NCI-H510A treated with DMSO at 0.1 percent for 48 hours (cell line): ENCODE measurements around the gene ZCRB1.
A peak's percentile ranks its signal among the peaks of the same experiment; 100 is the strongest.

Source experiments
- DNase-seq: peaks from one replicate; lab custom pipeline; 2025; lab: John Stamatoyannopoulos, UW

Gene ZCRB1

DNA sequence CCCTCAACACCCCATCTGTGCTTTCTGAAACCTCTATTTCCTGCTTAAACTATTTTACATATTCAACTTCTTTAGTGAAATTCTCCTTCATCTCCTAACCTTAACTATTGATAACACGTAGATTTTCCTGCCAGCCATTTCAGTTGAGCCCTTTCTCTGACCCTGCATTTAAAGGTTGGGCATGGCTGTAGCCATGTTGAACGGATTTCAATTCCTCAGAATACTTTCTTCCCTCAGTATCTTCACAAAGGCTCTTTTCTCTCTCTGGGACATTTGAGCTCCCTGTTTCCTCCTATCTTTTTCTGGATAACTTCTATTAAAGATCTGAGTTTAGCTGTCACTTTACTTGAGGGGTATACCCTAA is 1.3 kb upstream of the ZCRB1 start:
- no peak for DNase-seq

DNA sequence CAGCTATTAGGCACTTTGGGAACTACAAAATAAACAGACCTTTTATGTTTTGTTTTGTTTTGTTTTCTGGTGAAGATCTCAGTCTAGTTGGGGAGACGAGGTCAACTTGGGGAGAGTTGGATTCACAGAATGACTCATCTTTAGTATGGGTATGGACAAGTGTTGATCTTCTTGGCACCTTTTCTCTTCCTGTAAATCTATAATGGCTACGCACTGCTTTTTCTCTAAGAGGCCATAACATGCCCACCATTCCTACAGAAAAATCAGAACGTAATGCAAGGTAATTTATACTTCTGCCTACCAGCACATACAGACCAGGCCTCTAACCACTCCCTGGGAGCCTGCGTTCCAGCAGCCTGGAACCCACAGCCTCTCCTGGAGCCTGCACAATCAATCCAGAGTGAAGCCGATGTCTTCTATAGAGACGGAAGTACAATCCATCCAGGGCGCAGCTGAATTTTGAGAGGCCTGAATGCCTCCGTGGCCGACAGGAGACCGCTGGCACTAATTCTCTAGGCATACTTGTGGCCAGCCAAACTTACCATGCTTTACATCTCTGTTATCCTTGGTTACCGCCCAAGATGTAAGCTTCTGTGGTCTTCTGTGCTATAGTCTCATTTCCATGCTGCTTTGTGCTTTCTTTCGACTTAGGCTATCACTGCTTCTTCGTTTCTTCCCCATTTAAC is 790 bp upstream of the ZCRB1 start:
- DNase-seq, result no peak

DNA sequence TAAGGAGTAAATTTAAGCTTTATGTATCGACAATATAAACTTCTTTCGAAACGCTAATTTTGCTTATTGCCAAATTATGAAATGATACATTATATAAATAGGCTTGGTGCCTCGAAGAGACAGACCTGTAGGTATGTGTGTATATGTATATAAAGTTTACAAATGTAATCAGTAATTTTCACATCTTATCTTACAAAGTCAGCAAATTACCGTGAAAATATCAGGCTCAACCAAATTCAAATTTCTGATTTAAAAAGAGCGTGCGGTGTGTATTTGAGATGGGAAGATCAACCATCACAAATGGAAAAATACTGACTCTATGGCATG is 605 bp downstream of the ZCRB1 start:
- no peak for DNase-seq

DNA sequence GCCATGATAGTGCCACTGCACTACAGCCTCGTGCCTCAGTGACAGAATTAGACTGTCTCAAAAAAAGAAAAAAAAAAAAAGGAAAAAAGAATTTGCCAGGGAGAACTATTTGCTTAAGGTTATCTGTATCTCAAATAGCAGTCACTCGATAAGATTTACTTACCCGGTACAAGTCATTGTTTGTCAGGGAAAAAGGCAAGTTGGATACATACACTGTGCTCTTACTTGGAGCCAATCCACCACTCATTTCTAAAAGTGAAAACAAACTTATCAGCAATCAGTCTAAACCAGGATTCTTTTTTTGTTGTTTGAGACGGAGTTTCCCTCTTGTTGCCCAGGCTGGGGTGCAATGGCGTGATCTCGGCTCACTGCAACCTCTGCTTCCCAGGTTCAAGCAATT is 2.0 kb downstream of the ZCRB1 start:
- DNase-seq, result no peak

DNA sequence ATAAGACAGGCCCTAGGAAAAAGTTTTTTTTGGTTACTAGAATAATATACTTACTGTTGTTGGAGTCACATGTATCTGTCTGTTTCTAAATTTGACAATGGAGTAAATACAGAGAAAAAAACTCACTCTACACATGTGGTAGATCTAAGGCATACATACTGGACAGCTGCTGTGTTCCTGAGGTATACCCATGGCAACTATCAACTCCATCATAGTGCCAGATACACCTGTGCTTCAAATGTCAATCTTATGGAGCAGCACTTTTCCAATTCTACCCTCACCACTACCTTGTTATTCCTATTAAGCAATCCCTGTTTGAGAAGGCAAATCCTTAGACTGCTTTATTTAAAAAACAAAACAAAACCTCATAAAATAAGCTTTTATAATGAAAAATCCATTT is 3.3 kb downstream of the ZCRB1 start:
- no peak for DNase-seq

DNA sequence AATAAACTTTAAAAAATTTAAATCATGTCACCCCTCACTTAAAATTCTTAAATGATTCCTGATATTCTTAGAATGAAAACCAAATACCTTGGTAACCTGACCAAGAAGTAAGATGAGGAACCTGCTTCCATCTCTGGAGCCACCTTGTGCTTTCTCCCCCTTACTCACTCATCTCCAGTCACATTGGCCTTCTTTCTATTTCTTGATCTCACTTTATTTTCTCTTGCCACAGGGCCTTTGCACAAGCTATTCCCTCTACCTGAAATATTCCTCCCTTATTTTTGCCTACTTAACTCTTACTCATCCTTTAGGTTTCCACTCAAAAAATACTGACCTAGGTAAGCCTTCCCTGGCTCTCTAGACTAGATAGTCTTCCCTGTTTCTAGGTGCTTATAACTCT is 5.1 kb downstream of the ZCRB1 start:
- DNase-seq, result no peak

DNA sequence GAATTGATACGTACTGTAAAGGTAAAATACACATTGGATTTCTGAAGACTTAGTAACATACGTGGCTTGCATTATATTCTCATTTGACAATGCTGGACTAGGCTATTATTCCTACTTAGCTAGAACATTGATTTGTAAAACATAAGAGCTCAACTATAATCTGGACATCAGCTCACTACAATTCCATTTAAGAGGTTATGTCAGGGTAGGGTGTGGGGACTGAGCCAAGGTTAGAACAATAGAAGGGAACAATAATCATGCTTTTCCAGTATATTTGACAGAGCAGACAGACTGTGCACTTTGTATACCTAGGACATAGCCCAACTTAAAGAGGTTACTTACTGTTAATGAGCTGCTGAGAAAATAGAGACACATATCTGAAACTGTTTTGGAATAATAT is 10.8 kb downstream of the ZCRB1 start:
- DNase-seq, result no peak

DNA sequence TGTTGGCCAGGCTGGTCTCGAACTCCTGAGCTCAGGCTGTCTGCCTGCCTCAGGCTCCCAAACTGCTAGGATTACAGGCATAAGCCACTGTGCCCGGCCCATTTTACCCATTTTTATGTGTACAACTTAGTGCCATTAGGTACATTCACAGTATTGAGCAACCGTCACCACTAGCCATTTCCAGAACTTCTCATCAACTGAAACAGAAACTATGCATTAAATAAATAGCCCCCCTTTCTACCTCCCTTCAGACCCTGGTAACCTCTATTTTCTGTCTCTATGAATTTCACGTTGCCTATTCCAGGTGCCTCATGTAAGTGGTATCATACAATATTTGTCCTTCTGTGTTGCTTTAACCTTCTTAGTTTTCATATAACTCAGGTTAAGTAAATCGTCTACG is 15.9 kb downstream of the ZCRB1 start:
- DNase-seq, result no peak

DNA sequence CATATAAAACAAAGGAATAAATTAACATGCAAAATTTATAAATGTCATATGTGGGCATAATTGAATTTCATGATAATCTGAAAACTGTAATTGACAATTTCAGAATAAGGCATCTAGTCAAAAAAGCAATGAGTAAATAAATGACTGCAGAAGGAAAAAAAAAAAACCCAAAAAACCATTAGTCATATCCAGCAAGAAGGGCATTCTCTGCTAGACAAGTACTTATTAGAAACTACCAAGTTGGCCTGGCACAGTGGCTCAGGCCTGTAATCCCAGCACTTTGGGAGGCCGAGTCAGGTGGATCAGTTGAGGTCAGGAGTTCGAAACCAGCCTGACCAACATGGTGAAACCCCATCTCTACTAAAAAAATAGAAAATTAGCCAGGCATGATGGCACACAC is 17.5 kb downstream of the ZCRB1 start:
- no peak for DNase-seq

DNA sequence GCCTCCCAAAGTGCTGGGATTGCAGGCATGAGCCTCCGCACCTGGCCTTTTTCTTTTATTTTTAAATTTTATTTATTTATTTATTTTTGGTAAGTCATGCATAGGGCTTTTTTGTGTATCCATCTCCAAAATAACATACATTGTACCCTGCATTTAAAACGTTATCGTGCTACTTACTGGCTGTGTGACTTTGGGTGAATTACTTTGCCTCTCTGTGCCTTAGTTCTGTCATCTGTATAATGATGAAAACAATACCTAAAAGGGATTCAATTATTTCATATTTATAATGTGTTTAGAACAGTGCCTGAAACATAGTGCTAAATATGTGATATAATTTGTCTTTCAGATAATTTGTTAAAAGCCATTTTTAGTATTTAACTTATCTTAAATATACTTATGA is 19.6 kb downstream of the ZCRB1 start:
- DNase-seq, result no peak

DNA sequence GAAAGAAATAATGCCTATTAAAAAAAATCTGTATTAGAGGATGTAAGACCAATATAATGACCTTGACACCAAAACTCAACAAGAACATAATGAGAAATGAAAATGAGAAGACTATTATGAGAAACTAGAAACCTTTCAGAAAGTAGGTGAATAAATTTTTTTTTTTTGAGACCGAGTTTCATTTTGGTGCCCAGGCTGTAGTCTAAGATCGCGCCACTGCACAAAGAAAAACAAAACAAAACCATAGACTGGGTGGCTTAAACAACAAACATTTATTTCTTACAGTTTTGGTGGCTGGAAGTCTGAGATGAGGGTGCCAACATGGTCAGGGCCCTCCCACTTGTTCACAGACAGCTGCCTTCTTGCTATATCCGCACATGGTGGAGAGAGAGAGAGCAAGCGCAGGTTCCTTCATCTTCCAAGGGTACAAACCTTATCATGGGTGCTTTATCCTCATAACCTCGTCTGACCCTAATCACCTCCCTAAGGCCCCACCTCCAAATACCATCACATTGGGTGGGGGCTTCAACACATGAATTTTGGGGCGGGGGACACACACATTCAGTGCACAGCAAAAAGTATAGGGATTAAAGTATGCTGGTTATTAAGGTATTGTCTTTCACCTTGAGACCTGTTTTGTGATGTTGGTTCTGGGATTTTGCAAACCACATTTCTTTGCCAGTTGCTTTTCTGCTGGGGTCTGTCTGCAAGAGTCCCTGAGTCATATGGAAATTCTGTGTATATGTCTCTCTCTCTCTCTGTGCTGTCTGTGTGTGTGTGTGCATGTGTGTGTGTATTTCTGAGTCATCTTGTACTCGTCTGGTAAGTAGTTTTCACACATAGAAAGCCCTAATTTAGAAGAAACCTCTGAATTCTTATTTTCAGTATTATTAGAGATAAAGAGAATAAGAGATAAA is 26.2 kb downstream of the ZCRB1 start:
- DNase-seq, result no peak

DNA sequence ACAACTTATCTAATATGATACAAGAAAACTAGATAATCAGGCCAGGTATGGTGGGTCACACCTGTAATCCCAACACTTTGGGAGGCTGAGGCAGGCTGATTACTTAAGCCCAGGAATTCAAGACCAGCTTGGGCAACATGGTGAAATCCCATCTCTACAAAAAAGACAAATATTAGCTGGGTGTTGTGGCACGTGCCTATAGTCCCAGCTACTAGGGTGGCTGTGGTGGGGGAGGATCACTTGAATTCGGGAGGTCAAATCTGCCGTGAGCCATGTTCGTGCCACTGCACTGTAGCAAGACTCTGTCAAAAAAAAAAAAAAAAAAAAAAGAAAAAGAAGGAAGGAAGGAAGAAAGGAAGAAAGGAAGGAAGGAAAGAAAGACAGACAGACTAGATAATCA is 27.0 kb downstream of the ZCRB1 start:
- no peak for DNase-seq

DNA sequence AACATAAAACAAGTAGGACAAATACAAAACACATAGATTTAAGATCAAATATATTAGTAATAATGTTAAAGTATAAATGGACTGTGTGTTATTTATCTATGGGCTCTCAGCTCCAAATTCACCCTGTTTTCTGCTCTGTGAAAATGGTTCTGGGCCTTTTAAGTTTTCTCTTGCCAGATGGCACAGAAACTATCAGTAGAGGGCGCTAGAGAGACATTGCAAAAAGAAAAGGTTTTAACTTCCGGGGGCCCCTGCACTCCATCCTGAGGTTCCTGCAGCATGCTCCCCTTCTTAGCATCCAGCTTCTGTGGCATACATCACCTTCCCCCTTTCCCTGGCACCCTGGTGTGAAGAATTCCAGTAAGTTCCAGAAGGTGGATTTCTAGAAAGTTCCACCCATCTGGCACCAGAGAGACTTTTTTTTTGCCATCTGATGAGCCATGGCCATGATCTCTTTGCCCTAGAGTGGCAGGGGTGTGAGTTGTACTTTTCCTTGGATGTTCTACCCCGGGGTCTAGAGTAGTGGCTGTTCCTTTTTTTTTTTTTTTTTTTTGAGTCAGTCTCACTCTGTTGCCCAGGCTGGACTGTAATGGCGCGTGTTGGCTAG is 29.3 kb downstream of the ZCRB1 start:
- DNase-seq, result no peak

DNA sequence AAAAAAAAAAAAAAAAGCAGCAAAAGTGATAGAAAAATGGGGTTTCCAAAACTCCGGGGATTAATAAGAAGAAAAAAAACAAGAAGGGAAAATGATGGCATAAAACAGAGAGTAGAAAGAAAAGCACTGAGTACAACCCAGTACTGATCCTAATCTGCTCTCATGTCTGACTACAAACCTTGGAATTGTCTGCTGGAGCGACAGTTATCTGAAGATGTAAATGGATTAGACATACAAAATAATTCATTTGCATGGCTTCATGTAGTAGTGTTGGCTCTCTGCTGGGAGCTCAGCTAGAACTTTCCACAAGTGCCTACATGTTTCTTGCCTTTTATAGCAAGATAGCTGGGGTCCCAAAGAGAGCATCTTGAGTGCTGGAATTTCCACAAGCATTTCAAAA is 34.2 kb downstream of the ZCRB1 start:
- no peak for DNase-seq

DNA sequence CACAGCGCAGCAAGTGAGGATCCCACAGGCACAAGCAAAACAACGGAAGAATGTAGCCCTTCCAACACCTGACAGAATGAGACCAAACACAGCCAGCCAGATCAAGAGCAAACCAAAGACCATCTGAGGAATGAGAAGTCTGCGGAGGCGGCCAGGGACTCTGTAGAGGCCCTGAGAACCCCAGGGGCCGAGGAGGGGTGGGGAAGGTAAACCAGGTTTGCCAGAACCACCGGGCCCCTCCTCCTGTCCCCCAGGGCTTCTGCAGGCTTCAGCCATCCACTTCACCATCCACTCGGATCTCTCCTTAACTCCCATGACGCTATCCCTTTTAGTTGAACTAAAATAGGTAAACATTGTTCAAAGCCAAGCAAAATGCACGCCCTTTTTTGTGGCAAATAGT is 37.4 kb downstream of the ZCRB1 start:
- DNase-seq, result no peak

DNA sequence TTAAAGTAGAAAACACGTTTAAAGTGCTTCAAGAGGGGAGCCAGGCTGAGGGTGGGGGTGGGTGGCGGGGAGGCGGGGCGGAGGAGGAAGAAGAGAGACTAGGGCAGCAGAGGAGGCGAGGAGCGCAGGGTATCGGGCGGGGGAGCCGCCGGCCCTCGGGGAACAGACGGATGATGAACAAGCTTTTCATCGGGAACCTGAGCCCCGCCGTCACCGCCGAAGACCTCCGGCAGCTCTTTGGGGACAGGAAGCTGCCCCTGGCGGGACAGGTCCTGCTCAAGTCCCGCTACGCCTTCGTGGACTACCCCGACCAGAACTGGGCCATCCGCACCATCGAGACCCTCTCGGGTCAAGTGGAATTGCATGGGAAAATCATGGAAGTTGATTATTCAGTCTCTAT is 39.2 kb downstream of the ZCRB1 start:
- no peak for DNase-seq

DNA sequence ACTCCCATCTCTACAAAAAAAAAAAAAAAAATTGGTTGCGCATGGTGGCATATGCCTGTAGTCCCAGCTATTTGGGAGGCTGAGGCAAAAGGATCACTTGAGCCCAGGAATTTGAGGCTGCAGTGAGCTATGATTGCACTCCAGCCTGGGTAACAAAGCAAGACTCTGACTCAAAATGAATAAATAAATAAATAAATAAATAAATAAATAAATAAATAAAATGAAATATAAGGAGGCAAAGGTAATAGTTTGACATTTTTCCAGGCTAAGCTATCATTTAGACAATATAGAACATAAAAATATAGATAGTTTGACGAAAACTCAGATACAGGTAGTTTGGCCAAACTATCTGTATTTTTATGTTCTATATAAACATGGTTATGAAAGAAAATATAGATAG is 40.5 kb downstream of the ZCRB1 start:
- no peak for DNase-seq

DNA sequence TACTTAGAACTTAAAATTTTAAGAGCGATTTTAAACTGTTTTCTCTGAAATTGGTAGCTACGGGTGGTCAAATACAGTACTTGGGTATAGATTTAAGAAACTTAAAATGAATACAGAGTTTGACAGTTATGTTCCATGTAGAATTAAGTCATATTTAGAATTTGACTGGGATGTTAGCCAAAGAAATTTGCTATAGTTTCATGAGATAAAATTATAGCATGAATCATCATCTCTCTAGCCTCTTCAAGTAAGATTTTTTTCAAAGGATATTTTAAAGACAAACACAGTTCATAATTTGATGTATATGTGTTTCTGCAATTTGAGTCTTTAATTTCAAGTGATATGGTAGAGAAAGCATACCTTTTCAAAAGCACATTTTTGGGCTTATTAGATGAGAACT is 41.0 kb downstream of the ZCRB1 start:
- DNase-seq, result no peak

DNA sequence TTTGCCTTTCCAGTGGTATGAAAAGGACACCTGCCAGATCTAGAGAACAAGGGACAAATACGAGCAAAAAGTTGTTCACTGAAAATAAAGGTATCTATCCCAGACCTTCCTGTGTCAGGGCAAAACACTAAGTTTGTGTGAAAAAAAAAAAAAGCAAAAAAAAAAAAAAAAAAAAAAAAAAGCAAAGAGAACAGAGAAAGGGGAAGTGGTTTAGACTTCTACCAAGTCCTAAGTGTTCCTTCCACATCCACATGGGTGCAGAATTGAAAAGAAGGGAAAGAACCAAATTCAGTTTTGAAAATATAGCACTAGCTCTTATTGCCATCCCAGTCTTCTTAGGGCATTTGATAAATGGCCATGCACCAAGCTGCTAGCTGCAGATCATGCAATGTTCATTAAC is 41.7 kb downstream of the ZCRB1 start:
- DNase-seq, result no peak

DNA sequence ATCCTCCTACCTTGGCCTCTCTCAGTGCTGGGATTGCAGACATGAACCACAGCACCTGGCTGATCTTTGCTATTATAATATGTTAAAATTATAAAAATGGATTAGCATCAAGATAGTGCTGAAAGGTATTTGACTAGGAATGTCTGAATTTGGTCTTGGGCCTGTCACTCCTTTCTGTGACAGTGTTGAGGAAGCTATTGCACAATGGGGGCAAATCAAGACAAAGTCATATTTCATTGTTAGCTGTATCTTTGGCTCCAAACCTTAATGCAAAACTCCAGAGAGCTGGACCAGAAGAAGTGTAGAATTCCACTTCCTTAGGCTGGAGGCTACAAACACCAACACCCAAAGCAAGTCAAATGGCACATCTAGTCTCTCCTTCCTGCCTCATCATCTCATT is 42.2 kb downstream of the ZCRB1 start:
- no peak for DNase-seq

DNA sequence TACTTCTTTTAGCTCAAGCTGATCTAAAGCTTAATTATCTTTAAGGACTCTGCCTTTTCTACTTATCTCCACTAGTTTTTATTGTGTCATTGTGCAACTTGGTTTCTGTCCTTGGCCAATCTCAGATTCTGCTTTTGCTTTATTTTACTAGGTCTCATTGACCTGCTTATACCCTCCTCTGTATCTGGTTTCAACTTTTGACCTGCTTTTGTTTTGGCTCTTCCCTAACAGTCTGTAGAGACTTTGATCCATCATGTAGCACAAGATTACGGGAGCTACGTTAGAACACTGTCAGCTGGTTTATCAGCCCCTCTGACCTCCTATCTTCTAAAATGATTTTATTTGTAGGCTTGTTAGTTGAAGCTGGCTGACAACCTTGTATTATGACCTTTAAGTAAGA is 43.6 kb downstream of the ZCRB1 start:
- DNase-seq, result no peak

DNA sequence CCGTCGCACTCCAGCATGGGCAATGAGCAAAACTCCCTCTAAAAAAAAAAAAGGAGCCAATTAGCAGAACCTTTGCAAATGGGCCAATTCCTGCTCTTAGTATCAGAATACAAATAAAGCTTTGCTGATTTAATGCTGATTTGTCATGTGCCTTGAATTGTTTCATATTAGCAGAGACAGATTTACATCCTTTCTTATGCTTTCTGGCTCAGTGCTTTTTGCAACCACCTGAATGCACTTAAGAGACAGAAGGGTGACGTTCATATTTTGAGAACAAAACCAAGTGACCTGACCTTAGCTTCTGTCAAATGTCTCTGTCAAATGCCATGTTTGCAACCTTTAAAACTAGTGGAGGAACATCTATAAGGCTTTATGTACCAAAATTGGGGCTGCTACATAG is 44.0 kb downstream of the ZCRB1 start:
- DNase-seq, result no peak

DNA sequence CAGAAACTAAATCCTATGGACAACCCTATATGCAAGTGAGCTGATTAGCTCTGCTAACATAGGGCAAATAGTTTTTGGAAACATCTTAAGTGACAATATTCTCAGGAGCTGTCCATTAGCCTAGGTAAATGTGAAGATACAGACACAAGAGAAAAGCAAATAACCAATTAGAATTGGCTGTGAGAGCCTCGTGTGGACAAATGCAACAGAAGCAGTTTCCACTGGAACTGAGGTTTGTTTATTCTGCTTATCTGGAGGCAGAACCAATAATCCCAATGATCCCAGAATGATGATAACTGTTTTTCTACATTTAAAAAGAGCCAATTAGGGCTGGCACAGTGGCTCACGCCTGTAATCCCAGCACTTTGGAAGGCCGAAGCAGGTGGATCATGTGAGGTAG is 44.6 kb downstream of the ZCRB1 start:
- peak; percentile 15 for DNase-seq

DNA sequence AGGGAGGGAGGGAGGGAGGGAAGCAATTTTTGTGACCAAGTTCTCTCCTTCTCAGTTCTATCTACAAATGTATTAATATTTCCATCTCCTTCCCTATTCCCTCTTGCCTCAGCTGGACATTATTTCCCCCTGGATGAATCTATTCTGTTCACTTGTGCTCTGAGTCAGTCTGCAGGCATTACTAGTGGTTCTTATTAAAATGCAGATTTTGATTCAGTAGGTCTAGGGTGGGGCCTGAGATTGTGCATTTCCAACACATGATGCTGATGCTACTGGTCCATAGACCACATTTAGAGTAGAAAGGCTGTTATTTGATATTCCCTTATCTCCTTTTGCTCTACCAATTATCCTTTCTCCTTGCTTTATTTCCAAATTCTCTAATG is 47.8 kb downstream of the ZCRB1 start:
- no peak for DNase-seq
